Adrenal gland (tissue), 5 donors: Measurements from ENCODE around the gene TMEM88.

ENCODE experiments used
- CTCF ChIP-seq, 6 experiments: fragments of 450-650 bp in 4 of 6; fragments of 200-600 bp in 2 of 6; sonication (generic) in 1 of 6; IDR thresholded peaks; 1 replicate in 5 of 6; 2 replicates in 1 of 6; pipeline versions ENCODE4 v1.5.1 to v1.8.0; 2016 to 2021; ENCODE audit warnings: antibody characterized with exemption in 6 of 6, mild to moderate bottlenecking in 2 of 6, moderate library complexity in 1 of 6
- POLR2A ChIP-seq, 2 donors: fragments of 450-650 bp; IDR thresholded peaks; one replicate each; pipeline ENCODE4 v1.6.1; 2017; ENCODE audit warnings: antibody characterized with exemption in 2 of 2, mild to moderate bottlenecking in 2 of 2, moderate library complexity in 1 of 2
- donor health status: DM: no; HTN: no; CAD: no.

DNA sequence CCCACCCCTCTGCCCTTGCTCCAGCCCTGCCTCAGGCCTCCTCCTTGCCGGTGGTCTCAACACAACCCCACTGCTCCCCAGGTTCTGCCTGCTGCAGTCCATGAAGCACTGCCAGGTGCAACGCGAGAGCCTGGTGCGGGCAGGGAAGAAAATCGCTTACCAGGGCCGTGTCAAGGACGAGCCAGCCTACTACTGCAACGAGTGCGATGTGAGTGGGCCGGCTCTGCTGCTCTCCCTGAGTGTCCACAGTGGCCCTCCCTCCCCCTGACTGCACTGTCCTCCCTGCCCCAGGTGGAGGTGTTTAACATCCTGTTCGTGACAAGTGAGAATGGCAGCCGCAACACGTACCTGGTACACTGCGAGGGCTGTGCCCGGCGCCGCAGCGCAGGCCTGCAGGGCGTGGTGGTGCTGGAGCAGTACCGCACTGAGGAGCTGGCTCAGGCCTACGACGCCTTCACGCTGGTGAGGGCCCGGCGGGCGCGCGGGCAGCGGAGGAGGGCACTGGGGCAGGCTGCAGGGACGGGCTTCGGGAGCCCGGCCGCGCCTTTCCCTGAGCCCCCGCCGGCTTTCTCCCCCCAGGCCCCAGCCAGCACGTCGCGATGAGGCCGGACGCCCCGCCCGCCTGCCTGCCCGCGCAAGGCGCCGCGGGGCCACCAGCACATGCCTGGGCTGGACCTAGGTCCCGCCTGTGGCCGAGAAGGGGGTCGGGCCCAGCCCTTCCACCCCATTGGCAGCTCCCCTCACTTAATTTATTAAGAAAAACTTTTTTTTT lies 1.8 kb upstream of the TMEM88 start:
- peak in 1 of 6 experiments; percentile 5 for TF ChIP-seq CTCF (IDR thresholded peaks at IDR 0.05)
- no peak for TF ChIP-seq POLR2A (IDR thresholded peaks at IDR 0.05)
